Loucy (cell line): ENCODE data around the gene ZFHX3.

Experiments
- H2AFZ ChIP-seq: fragments of 200-600 bp; sonication (generic); 2 replicates; pipeline ENCODE4 v1.6.0; 2016; ENCODE audit warnings: antibody characterized with exemption, mild to moderate bottlenecking, low read length, moderate library complexity
- H3F3A ChIP-seq: fragments of 200-600 bp; 2 replicates; pipeline ENCODE4 v1.6.0; 2016; ENCODE audit warnings: antibody characterized with exemption, low read depth, mild to moderate bottlenecking
- H3K27me3 ChIP-seq: fragments of 200-600 bp; sonication (generic); 2 replicates; pipeline ENCODE4 v1.6.1; 2014; ENCODE audit warnings: low read length, mild to moderate bottlenecking; ENCODE audit not compliant: insufficient read depth, poor library complexity, severe bottlenecking
- H3K36me3 ChIP-seq: fragments of 200-600 bp; sonication (generic); 2 replicates; pipeline ENCODE4 v1.6.1; 2016; ENCODE audit warnings: low read length; ENCODE audit not compliant: insufficient read depth
- H3K4me1 ChIP-seq: fragments of 200-600 bp; sonication (generic); 2 replicates; pipeline ENCODE4 v1.5.1; 2014; ENCODE audit warnings: low read length, mild to moderate bottlenecking; ENCODE audit not compliant: insufficient read depth, poor library complexity, severe bottlenecking
- H3K4me2 ChIP-seq: fragments of 200-600 bp; sonication (generic); 2 replicates; pipeline ENCODE4 v1.6.0; 2014; ENCODE audit warnings: antibody characterized with exemption, low read length, low read depth, mild to moderate bottlenecking; ENCODE audit not compliant: poor library complexity, severe bottlenecking
- H3K4me3 ChIP-seq: fragments of 200-600 bp; sonication (generic); 2 replicates; pipeline ENCODE4 v1.5.1; 2014; ENCODE audit warnings: low read length, mild to moderate bottlenecking, mixed read lengths; ENCODE audit not compliant: poor library complexity, severe bottlenecking
- H3K79me2 ChIP-seq: fragments of 200-600 bp; sonication (generic); 2 replicates; pipeline ENCODE4 v1.6.1; 2014; ENCODE audit warnings: low read length; ENCODE audit not compliant: insufficient read depth
- H3K9ac ChIP-seq: fragments of 200-600 bp; sonication (generic); 2 replicates; pipeline ENCODE4 v1.6.0; 2014; ENCODE audit warnings: mild to moderate bottlenecking, low read depth, low read length, moderate library complexity; ENCODE audit not compliant: poor library complexity, severe bottlenecking
- H3K9me2 ChIP-seq: fragments of 200-600 bp; sonication (generic); replicated peaks from 2 replicates; pipeline ENCODE4 v1.6.1; 2016; ENCODE audit warnings: low read depth, low read length, mixed read lengths
- H3K9me3 ChIP-seq: fragments of 200-600 bp; sonication (generic); 2 replicates; pipeline ENCODE4 v1.6.1; 2014; ENCODE audit warnings: mild to moderate bottlenecking, antibody characterized with exemption, low read length, low read depth; ENCODE audit not compliant: insufficient read depth
- H4K20me1 ChIP-seq: fragments of 200-600 bp; sonication (generic); 2 replicates; pipeline ENCODE4 v1.6.0; 2014; ENCODE audit warnings: antibody characterized with exemption, low read length, mild to moderate bottlenecking; ENCODE audit not compliant: insufficient read depth, poor library complexity, severe bottlenecking
- CTCF ChIP-seq: fragments of 200-600 bp; sonication (generic); conservative IDR thresholded peaks from 2 replicates; pipeline ENCODE4 v1.5.1; 2014; ENCODE audit warnings: mild to moderate bottlenecking, antibody characterized with exemption, low read length
- EZH2phosphoT487 ChIP-seq: fragments of 200-600 bp; IDR thresholded peaks from 2 replicates; pipeline ENCODE4 v1.6.1; 2018; ENCODE audit warnings: antibody characterized with exemption, mild to moderate bottlenecking, moderate library complexity, borderline replicate concordance

Gene ZFHX3

GRCh38 chr16:72838951-72839350, 209.0 kb downstream of the ZFHX3 start:
- Histone ChIP-seq H3K9me2 (no peaks in the 10 kb centered on the region), H3K36me3 (no peaks in the 10 kb centered on the region), H3K4me2 (no peak overlapping the region), H3K27me3 (no peaks in the 10 kb centered on the region), H3K79me2 (no peaks in the 10 kb centered on the region), H4K20me1 (no peaks in the 10 kb centered on the region), H3K9me3 (no peaks in the 10 kb centered on the region), H2AFZ (no peak overlapping the region), H3F3A (no peaks in the 10 kb centered on the region), H3K4me1 (peaks cover 34% of the 10 kb centered on the region), H3K9ac (no peak overlapping the region), H3K4me3 (no peak overlapping the region)
- no peak for TF ChIP-seq CTCF
- TF ChIP-seq EZH2phosphoT487, result no peak

GRCh38 chr16:72838586-72838910, 209.4 kb downstream of the ZFHX3 start:
- H3K9ac ChIP-seq, result no peak overlapping the region
- H3K4me2 ChIP-seq, result no peak overlapping the region
- no peaks in the 10 kb centered on the region for H3K9me2 ChIP-seq
- peaks cover 30% of the 10 kb centered on the region for H3K4me1 ChIP-seq
- no peak for TF ChIP-seq EZH2phosphoT487
- no peak for TF ChIP-seq CTCF
- no peaks in the 10 kb centered on the region for H4K20me1 ChIP-seq
- no peaks in the 10 kb centered on the region for H3K9me3 ChIP-seq
- no peak overlapping the region for H2AFZ ChIP-seq
- no peaks in the 10 kb centered on the region for H3K27me3 ChIP-seq
- H3K79me2 ChIP-seq, result no peaks in the 10 kb centered on the region
- no peaks in the 10 kb centered on the region for H3K36me3 ChIP-seq
- no peaks in the 10 kb centered on the region for H3F3A ChIP-seq
- no peak overlapping the region for H3K4me3 ChIP-seq

GRCh38 chr16:72837846-72838585, 209.9 kb downstream of the ZFHX3 start:
- H3K79me2 ChIP-seq, result no peaks in the 10 kb centered on the region
- no peak overlapping the region for H3K4me3 ChIP-seq
- no peaks in the 10 kb centered on the region for H3K27me3 ChIP-seq
- H3K4me2 ChIP-seq, result no peak overlapping the region
- H3K9me2 ChIP-seq, result no peaks in the 10 kb centered on the region
- H3K36me3 ChIP-seq, result no peaks in the 10 kb centered on the region
- no peaks in the 10 kb centered on the region for H3F3A ChIP-seq
- H2AFZ ChIP-seq, result no peak overlapping the region
- no peaks in the 10 kb centered on the region for H3K9me3 ChIP-seq
- no peaks in the 10 kb centered on the region for H4K20me1 ChIP-seq
- H3K4me1 ChIP-seq, result peaks cover 28% of the 10 kb centered on the region
- no peak overlapping the region for H3K9ac ChIP-seq
- TF ChIP-seq EZH2phosphoT487, result no peak
- no peak for TF ChIP-seq CTCF
